Measurements from ENCODE around the gene ABLIM3.

Gene ABLIM3

DNA sequence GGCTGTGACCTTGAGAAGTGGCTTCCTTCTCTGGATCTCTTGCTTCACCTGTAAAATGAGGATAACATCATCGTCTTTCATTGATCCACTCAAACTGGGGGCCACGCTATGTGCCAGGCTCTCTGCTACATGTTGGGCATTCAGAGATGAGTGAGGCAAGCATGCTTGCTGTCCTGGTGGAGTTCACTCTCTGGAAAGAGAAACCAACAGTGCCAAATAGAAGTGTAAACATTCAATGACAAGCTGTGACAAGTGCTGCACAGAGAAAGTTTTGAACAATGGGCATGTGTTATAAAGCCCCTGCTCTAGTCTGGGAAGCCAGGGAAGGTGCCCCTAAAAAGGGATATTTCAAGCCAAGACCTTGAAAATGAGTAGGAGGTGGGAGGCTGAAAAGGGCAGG, 79.5 kb downstream of the ABLIM3 start:
- DNase-seq: no peak

- no peak for DNase-seq
These were observed 80.0 kb downstream of the ABLIM3 start for GRCh38 chr5:149221326-149221725.

- no peak for DNase-seq
These were observed 80.5 kb downstream of the ABLIM3 start for GRCh38 chr5:149221731-149222342.

DNA sequence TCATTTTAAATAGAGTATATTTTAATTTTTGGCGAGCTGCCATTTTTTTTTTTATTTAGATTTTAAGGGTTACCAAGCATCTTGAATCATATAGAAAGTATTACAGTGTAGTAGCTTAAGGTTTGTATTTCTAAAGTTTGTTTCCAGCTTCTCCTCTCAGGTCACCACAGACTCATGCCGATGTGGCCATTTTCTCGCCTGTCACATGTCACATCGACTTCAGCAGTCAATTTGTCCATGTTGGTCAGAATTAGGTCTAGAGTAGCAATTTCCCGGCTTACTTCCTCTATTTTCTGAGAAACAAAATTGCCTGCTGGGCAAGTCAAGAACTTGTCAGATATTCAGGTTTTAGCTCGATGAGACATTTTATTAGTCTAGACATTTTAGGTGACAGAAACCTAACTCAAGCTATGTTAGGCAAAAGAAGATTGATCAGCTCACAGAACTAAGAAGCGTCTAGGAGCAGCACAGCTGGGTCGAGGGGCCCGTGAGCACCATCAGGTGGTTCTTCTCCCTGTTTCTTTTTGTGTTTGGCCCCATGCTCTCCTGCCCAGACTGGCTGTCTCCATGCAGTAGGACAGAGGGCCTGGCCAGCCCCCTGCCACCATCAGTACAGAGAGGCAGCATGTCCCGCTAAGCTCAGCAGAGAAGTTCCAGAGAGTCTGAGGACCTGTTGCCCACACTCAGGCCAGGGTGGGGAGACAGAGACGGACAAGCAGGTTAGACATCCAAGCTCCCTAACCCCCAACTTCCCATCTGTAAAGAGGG, 82.0 kb downstream of the ABLIM3 start:
- no peak for DNase-seq

- DNase-seq: peak in 1 of 2 experiments; percentile 55
These were observed 83.0 kb downstream of the ABLIM3 start for GRCh38 chr5:149224282-149224681.

DNA sequence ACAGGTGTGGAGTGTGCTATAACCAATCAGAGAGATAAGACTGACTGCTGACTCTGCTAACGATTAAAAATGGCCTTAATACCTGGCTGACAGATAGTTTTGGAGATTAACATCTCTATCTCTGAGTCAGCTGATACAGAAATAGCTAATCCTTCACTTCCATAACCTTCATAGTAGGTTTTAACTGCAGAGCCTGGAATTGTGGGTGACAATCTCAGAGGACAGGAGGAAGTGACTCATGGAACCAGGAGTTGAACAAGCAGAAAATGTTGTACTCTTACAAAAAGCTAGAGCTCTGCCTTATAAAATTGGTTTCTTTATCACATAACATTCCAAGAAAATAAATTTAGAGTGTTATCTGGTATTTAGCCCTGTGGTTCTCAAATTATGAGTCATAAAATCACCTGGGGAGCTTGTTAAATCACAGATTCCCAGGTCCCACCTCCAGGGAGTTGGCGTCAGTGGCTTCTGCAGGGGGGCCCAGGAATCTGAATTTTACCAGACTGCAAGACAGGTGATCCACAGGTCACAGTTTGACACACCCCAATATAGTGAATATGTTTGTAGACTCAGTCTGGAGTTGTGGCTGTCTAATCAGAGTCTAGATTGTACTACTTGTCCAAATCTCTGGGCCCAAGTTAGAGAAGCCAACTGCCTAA, 86.0 kb downstream of the ABLIM3 start:
- DNase-seq: no peak

- peak; percentile 29 to 73 for DNase-seq
These were observed 87.5 kb downstream of the ABLIM3 start for GRCh38 chr5:149228618-149229297.

DNA sequence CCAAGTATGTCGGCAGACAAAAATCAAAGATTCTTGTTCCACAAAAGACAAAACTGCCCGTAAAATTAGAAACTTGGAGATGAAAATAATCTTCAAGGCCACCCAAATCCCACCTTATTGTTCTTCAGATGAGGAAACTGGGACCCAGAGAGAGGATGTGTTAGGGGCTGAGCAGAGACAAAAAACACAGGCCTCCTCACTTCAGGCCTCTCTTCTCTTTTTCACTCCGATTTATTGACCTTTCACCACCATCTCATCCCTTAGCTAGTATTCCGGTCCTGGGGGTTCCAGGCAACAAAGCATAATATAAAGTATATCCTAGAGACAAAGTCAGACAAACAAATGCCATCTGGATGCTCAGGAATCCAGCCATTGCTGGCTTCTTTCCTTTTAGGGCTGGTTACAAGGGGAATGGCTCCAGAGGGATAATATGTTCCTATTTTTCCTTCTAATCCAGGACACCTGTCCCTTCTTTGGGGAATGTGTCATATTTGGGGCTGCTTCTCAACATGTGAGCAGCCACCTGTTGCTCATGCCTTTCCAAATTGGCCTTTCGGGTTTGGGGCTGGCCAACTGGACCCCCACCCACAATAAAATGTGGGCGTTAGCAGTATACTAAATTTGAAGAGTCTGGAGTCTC, 88.1 kb downstream of the ABLIM3 start:
- no peak for DNase-seq

DNA sequence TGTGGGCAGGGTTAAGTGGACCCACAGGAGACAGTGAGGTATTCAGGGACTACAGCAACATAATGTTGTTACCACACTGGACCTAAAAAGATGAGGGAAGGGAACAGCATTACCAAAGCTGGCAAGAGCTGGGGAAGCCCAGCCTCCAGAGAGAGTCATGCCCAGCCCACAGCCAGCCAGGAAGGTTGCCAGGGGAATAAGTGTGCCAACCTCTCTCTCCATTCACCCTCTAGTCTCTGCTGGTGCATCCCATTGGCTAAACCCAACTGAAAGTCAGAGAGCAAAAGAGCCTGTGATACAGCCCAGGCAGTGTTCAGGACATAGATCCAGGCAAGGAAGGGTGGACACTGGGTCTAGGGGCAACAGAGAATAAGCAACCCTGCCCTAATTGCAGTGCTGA, 94.5 kb downstream of the ABLIM3 start:
- no peak for DNase-seq

DNA sequence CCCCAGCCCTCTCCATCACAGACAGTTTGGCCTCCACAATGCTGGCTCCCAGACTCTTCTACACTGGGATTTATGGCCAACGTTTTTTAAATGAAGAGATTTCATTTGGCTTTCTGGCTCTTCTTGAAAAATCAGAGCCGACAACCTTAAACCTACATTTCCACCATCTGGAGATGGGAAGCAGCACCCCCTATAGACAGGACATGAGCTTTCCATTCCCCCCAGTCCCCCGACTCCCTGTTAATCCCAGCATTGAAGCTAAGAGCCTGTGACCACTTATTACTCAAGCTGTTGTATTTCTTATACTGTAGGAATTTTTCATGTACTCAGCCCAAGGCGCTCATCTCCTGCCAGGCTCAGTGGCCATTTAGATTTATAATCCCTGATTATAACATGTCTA, 96.4 kb downstream of the ABLIM3 start:
- DNase-seq: no peak

- DNase-seq: no peak
These were observed 97.2 kb downstream of the ABLIM3 start for GRCh38 chr5:149238540-149238939.

GRCh38 chr5:149239917-149240316, 98.6 kb downstream of the ABLIM3 start:
- no peak for DNase-seq

DNA sequence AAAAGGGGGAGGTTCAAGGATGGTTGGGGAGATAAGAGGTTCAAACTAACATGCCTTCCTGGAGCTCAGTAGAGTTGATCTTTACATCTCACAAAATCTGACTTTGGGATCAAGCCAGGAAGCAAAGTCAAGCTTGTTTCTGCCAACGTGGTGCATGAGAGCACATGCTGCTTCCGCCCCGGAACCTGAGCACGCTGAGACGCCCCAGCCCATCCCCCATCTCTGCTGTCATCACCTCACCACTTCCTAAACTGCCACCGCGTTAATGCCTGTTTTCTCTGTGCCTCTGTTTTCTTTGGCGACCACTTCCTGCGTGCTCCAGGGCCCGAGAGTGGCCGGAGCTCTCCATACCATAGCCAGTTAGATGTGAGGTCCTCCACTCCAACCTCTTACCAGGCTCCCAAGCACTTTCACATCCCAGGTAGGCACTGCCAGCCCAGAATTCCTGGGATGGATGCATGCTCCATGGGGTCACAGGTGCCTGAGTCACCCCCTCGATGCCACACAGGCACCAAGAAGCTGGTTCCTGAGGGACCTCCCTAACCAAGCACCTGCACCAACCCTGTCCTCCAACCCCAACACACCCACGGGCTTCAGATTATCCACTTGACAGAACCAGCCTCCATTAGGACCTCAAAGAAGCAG, 99.2 kb downstream of the ABLIM3 start:
- no peak for DNase-seq

DNA sequence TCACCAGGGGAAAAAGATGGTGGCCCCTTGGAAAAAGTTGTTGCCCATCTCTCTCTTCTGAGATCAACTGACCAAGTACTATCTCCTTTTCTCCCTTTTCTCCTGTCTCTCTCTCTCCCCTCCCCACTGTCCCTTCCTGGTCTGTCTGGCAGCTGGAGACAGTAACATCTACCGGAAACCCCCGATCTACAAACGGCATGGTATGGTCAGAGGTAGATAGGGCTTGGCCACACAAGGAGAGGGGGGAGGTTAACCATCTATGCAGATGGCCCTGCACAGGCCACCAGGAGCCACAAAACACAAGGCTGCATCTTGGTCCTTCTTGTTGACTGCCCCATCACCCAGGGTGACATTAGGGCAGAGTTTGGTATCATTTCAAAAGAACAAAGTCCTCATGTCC, 101.0 kb downstream of the ABLIM3 start:
- DNase-seq: no peak

- no peak for DNase-seq
These were observed 105.6 kb downstream of the ABLIM3 start for GRCh38 chr5:149246906-149247305.

DNA sequence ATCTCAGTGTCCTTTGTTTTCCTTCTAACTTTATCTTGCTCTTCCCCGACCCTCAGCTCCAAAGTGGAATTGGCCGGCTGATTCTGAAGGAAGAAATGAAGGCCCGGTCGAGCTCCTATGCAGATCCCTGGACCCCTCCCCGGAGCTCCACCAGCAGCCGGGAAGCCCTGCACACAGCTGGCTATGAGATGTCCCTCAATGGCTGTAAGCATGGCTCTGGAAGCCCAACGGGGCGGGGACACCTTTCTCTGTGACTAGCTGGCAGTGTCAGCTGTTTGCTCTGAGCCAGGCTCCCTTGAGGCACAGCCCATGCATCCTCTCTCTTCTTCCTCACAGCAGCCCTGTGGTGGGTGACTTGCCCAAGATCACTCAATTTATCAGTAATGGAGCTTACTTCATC, 106.4 kb downstream of the ABLIM3 start:
- no peak for DNase-seq

- no peak for DNase-seq
These were observed 110.3 kb downstream of the ABLIM3 start for GRCh38 chr5:149251546-149251945.

DNA sequence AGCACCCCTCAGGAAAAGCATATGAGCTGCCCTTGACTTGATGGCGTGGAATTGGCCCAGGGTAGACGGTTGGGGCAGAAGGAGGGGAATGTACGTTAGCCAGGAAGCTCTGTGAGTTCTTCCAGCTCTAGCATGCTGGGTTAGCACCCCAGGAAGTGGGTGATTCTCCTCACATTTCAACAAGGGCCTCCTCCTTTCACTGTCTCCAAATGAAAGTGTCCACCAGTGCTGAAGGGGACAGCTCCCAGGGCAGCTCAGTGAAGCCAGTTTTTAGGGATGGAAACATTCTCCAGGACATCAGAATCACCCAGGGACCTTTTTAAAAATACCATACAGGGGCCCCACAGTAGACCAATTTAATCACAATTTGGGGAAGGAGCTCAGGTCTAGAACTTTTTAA, 113.2 kb downstream of the ABLIM3 start:
- DNase-seq: no peak

GRCh38 chr5:149256451-149256850, 115.2 kb downstream of the ABLIM3 start:
- no peak for DNase-seq

DNA sequence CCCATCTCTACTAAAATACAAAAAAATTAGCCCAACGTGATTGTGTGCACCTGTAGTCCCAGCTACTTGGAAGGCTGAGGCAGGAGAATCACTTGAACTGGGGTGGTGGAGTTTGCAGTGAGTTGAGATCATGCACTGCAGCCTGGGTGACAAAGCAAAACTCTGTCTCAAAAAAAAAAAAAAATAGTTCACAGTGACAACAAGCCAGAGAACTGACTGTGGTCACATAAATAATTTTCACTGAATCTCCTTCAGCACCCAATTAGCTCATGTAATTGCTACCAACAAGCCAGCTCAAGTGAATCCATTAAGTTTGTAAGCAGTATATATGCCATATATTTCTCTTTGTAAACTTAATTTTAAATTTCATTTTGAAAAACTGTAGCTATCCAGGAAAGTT, 115.8 kb downstream of the ABLIM3 start:
- DNase-seq: no peak

GRCh38 chr5:149257889-149258705, 116.8 kb downstream of the ABLIM3 start:
- DNase-seq: no peak

DNA sequence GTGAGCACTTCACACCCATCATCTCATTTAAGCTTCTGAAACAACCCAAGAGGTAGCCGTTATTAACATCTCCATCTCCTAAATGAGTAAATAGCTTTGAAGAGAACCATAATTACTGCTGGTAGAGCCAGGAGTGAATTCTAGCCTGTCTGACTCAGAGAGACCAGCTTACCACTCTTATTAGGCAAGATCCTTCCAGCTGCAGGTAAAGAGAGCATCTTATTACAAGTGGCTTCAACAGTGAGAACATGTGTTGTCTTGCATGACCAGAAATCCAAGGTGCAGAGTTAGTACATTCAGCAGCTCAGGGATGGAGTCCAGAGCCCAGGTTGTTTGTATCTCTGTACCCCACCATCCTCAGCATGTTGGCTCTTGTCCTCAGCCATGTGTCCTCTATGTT, 119.5 kb downstream of the ABLIM3 start:
- DNase-seq: no peak
